Large intestine (tissue), 3 donors: ENCODE measurements around the gene OR4E2. TPM values are rescaled to one million over a fixed set of nuclear protein-coding genes. Genes with fewer than 3 reads are reported as not detected.
"Not testable (repeated sequence)": the region's sequence is repeated elsewhere in the genome, so short reads cannot be mapped to it uniquely, and the experiment has no call there.

Experiments
- DNase-seq, 2 donors: peaks; one replicate each; pipeline versions ENCODE4 v3.0.0 to v3.0.0-alpha.2; 2013
- H3K27ac ChIP-seq: one replicate; pipeline ENCODE4 v1.5.1; 2013; ENCODE audit warnings: low read length
- H3K27me3 ChIP-seq: 2 replicates; pipeline ENCODE4 v1.6.1; 2013; ENCODE audit warnings: low read length; ENCODE audit not compliant: control insufficient read depth, insufficient read depth
- H3K36me3 ChIP-seq: 2 replicates; pipeline ENCODE4 v1.6.1; 2013; ENCODE audit warnings: low read length; ENCODE audit not compliant: control insufficient read depth, insufficient read depth
- H3K4me1 ChIP-seq: one replicate; pipeline ENCODE4 v1.6.1; 2013; ENCODE audit warnings: low read length; ENCODE audit not compliant: control insufficient read depth, insufficient read depth
- H3K4me3 ChIP-seq: one replicate; pipeline ENCODE4 v1.5.1; 2013; ENCODE audit warnings: low read length
- H3K9me3 ChIP-seq: one replicate; pipeline ENCODE4 v1.6.1; 2013; ENCODE audit warnings: mild to moderate bottlenecking, low read depth, low read length, moderate library complexity; ENCODE audit not compliant: control insufficient read depth
- WGBS: methylation state at CpG from one replicate; pipeline ENCODE4 v1.1.5; 2013; ENCODE audit warnings: low lambda C conversion rate; ENCODE audit not compliant: insufficient coverage; 5-methylcytosine and 5-hydroxymethylcytosine counted together
- polyA plus RNA-seq: library from polyadenylated mRNA; unstranded; fragments of 120-200 nt; gene quantifications from one replicate; pipeline ENCODE4 v1.2.1, GENCODE V29; 2013

The OR4E2 gene
- polyA plus RNA-seq, 1 donor = not detected

- Histone ChIP-seq H3K27me3 (no peaks in the 10 kb centered on the region), H3K27ac (no peak overlapping the region), H3K36me3 (no peaks in the 10 kb centered on the region), H3K9me3 (no peaks in the 10 kb centered on the region), H3K4me1 (no peaks in the 10 kb centered on the region), H3K4me3 (no peak overlapping the region)
- DNase-seq = no peak
- WGBS = 20% methylated on average over 1 of the region's 2 CpGs
Observed at GRCh38 chr14:21686468-21686867, 32.8 kb downstream of the OR4E2 start.

DNA sequence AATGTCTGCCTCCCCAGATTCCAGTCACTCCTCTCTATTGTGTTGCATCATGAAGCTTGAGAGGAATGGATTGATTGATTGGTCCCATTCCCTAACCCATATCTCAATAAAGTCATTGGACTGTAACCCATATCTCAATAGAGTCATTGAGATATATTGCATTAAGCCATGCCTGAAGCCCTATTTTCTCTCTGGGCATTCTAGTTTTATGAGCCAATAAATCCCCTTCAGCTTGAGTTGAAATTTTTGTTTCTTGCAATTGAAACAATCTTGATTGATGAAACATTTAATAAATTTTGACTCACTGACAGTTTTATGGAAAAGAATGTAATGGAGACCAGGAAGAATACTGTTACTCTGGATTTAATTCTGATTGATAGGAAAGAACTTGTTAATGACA lies 40.8 kb downstream of the OR4E2 start:
- no peaks in the 10 kb centered on the region for H3K36me3 ChIP-seq
- no peak overlapping the region for H3K27ac ChIP-seq
- H3K4me3 ChIP-seq = no peak overlapping the region
- H3K27me3 ChIP-seq = no peaks in the 10 kb centered on the region
- no peaks in the 10 kb centered on the region for H3K4me1 ChIP-seq
- no peaks in the 10 kb centered on the region for H3K9me3 ChIP-seq
- no peak for DNase-seq

DNA sequence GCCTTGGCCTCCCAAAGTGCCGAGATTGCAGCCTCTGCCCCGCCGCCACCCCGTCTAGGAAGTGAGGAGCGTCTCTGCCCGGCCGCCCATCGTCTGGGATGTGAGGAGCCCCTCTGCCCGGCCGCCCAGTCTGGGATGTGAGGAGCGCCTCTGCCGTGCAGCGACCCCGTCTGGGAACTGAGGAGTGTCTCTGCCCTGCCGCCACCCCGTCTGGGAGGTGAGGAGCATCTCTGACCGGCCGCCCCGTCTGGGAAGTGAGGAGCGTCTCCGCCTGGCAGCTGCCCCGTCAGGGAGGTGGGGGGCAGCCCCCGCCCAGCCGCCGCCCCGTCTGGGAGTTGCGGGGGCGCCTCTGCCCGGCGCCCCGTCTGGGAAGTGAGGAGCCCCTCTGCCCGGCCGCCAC lies 44.0 kb downstream of the OR4E2 start:
- not testable (repeated sequence) for H3K36me3 ChIP-seq, H3K27me3 ChIP-seq, H3K27ac ChIP-seq, H3K4me3 ChIP-seq, H3K4me1 ChIP-seq, H3K9me3 ChIP-seq, DNase-seq
- no CpG with 5 or more reads among the region's 33 CpGs for WGBS

DNA sequence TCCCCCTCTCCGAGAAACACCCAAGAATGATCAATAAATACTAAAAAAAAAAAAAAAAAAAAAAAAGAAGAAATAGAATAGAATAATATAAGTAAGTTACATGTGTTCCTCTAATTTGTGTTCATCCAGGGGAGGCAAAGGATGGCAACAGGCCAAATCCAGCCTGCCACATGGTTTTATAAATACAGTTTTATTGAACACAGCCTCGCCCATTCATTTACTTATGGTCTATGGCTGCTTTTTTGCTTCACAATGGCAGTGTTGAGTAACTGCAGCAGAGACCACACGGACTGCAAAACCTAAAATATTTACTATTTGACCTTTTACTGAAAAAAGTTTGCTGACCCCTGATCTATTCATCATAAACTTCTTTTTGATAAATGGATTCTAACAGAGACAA lies 44.9 kb downstream of the OR4E2 start:
- not testable (repeated sequence) for H3K9me3 ChIP-seq, H3K4me3 ChIP-seq, DNase-seq, H3K27ac ChIP-seq, H3K36me3 ChIP-seq, H3K4me1 ChIP-seq, H3K27me3 ChIP-seq
- no CpG with 5 or more reads among the region's 3 CpGs for WGBS

DNA sequence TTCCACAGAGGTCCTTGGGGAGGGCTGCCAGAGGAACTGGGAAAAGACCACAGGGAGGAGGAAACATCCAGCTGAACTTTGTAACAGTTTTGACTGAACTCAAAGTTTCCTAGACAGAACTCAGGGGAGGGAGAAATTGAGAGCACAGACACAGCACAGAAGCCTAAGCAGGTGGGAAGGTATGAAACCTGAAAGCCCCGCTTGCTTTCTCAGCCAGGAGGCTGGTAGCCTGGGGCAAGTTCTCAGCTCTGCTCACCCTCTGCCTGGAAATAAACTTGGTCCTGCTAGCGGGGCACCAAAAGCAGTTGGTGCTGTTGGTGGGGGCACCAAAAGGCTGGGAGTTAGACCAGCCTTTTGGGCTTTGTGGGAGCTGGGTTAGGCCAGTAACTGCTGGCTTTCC lies 45.9 kb downstream of the OR4E2 start:
- no peak for DNase-seq
- Histone ChIP-seq H3K9me3 (no peaks in the 10 kb centered on the region), H3K4me1 (no peaks in the 10 kb centered on the region), H3K27me3 (no peaks in the 10 kb centered on the region), H3K36me3 (no peaks in the 10 kb centered on the region), H3K27ac (no peak overlapping the region), H3K4me3 (no peak overlapping the region)
- WGBS = no CpG with 5 or more reads among the region's 2 CpGs

GRCh38 chr14:21702316-21702715 lies 48.7 kb downstream of the OR4E2 start:
- no peaks in the 10 kb centered on the region for H3K27me3 ChIP-seq
- no peak overlapping the region for H3K27ac ChIP-seq
- no peaks in the 10 kb centered on the region for H3K4me1 ChIP-seq
- no peaks in the 10 kb centered on the region for H3K9me3 ChIP-seq
- no peak overlapping the region for H3K4me3 ChIP-seq
- no peak for DNase-seq
- H3K36me3 ChIP-seq = no peaks in the 10 kb centered on the region
- WGBS = 73% methylated on average over 2 of the region's 2 CpGs

DNA sequence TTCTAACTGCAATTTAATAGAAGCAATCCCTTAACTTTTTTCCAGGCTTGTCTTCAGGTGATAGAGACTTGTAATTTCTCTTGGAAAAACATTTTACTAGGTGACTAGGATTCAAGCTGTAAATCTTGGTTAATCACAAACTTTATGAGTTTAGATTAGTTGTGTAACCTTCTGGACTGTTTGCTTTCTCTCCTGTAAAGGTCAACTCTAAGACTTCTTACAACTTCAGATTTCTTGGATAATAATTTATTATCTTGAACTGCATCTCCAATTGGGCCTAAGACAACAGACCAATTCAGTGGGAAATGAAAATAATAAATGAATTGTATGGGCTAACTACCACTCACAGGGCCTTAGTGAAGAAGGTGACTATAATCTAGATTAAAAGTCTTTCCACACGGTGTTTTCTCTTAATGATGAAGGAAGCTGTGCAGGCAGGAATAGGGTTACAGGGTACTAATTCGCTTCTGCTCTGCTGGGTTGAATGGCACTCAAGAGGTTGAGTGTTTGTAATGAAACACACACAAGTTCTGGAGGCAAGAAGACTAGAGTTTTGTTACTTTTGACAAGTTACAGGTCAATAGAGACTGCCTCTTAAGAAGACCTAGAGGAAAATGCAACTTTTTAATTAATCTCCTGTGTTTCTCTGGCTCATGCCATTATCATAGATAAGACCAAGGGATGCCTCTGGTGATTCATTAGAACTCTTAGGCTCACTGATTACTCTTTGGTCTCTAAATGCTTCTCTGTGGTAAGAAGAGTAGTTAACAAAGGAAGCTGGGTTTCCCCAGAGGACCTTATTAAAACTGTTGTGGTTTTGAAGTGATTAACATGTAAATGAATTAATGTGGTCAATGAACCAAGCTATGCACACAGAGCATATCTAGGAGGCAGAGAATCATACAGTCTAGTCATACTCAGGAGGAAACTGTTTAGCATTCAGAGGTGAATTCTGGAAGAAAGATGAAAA lies 50.0 kb downstream of the OR4E2 start:
- Histone ChIP-seq H3K4me1 (no peaks in the 10 kb centered on the region), H3K9me3 (no peaks in the 10 kb centered on the region), H3K27ac (no peak overlapping the region), H3K36me3 (no peaks in the 10 kb centered on the region), H3K27me3 (no peaks in the 10 kb centered on the region), H3K4me3 (no peak overlapping the region)
- WGBS = no CpG with 5 or more reads among the region's 2 CpGs
- peak in 1 of 2 donors; percentile 9 for DNase-seq

DNA sequence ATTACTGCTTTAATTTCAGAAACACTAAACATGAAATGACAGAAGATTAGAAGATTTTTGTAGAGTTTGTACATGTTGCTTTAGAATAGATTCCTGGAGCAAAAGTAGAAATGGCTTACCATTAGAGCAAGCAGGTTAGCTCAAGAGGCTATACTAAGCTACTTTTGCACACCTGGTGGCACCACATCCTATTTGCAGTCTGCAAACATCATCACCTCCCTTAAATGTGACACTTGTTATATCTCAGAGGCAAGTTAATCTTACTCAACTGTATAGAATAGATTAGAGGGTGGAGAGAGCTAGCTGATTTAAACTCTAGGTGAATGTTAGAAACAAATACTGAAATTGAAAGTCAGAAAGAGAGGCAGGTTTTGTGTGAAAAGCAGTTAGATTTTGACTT lies 50.7 kb downstream of the OR4E2 start:
- no peak for DNase-seq
- H3K27ac ChIP-seq = no peak overlapping the region
- no peaks in the 10 kb centered on the region for H3K36me3 ChIP-seq
- no peaks in the 10 kb centered on the region for H3K4me1 ChIP-seq
- no peaks in the 10 kb centered on the region for H3K27me3 ChIP-seq
- no peak overlapping the region for H3K4me3 ChIP-seq
- no peaks in the 10 kb centered on the region for H3K9me3 ChIP-seq

- Histone ChIP-seq H3K4me3 (no peak overlapping the region), H3K9me3 (no peaks in the 10 kb centered on the region), H3K27ac (no peak overlapping the region), H3K4me1 (no peaks in the 10 kb centered on the region), H3K36me3 (no peaks in the 10 kb centered on the region), H3K27me3 (no peaks in the 10 kb centered on the region)
- DNase-seq = peak in 1 of 2 donors; percentile 7
- 88% methylated on average over 1 of the region's 3 CpGs for WGBS
Observed at GRCh38 chr14:21711360-21711961, 57.8 kb downstream of the OR4E2 start.

DNA sequence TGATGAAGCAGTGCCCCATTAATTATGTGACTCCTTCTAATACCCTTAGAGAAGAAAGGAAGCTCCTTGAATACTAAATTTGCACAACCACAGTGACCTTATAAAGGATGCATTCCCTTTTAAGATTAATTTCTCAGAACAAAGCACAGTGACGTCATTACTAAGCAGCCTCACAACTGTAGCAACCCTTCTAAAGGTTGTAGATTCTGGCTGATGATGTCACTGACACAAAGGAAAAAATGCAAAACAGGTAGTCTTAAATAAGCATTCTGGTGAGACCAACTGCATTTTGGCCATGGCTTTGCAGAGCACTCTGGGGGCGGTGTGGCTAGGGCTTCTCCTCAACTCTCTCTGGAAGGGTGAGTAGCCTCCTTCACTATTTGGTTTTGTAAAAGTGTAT lies 58.4 kb downstream of the OR4E2 start:
- H3K36me3 ChIP-seq = no peaks in the 10 kb centered on the region
- no peaks in the 10 kb centered on the region for H3K27me3 ChIP-seq
- DNase-seq = no peak
- no peaks in the 10 kb centered on the region for H3K9me3 ChIP-seq
- H3K4me3 ChIP-seq = no peak overlapping the region
- H3K4me1 ChIP-seq = no peaks in the 10 kb centered on the region
- WGBS = no CpG with 5 or more reads among the region's 2 CpGs
- H3K27ac ChIP-seq = no peak overlapping the region
